EH (cell line): Measurements from ENCODE around the gene UBE2D2.
A peak's percentile ranks its signal among the peaks of the same experiment; 100 is the strongest.
"Not testable (repeated sequence)": the region's sequence is repeated elsewhere in the genome, so short reads cannot be mapped to it uniquely, and the experiment has no call there.

Experiments used
- DNase-seq: peaks from one replicate; pipeline ENCODE4 v3.0.0-alpha.2; 2015; ENCODE audit warnings: low read depth

UBE2D2 gene

GRCh38 chr5:139560752-139561654, at the start of gene UBE2D2:
UBE2D2 (plus strand) TSS chr5:139561339; CDS start chr5:139561792, 453 bp downstream.
- peak; percentile 96 for DNase-seq

DNA sequence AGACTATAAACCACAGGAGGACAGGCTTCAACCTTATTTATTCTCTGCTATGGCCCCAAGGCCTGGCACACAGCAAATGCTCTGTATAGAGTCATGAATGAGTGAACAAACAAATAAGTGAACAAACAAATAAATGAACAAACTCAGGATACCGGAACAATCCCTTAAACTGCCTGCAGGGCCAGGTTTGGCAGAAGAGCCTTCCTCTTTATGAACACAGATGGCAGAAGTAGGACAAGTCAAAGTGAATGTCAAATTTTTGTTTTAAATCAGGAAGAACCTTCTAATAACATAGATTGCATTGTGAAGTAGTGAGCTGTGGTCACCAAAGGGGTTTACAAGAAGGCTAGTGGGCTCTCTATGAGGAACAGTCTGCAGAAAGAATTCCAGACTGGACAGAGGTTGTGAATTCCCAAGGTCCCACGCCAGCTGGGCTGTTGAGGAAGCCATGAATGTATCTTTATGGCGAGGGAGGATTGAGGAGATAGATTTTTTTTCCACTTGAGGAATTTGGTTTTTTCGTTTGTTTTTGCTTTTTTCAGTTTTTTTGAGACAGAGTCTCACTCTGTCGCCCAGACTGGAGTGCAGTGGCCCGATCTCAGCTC, 48.3 kb upstream of the UBE2D2 start:
- DNase-seq, result no peak

GRCh38 chr5:139513434-139513833, 47.7 kb upstream of the UBE2D2 start:
- peak; percentile 85 for DNase-seq

DNA sequence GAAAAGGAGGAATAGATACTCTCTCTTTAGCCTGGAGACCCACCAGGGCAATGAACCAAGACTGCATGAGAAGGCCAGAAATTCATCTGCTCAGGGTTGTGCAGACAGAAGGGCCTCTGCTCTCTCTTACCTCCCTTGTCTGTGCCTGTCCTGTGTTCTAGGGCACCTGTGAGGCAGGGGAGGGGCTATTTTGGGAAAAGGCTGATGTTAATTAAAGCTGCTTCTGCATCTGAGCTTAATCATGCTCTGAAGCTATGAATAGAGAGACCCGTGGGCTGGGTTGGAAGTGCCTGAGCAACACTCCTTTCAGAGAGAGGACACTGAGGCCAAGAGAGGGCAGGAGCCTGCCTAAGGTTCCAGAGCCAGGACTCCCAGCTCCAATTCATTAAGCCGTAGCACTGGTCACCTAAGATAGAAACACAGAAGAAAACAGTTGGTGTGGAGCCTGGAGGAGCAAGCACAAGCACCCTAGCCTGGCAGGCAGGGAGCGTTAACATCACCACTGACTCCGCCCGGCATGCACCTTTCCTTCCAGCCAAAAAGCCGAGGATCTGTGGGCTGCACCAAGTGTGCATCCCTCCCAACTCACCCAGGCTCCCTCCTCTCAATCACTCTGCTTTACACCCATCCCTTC, 47.2 kb upstream of the UBE2D2 start:
- DNase-seq, result no peak

GRCh38 chr5:139514486-139514856, 46.7 kb upstream of the UBE2D2 start:
- DNase-seq, result no peak

DNA sequence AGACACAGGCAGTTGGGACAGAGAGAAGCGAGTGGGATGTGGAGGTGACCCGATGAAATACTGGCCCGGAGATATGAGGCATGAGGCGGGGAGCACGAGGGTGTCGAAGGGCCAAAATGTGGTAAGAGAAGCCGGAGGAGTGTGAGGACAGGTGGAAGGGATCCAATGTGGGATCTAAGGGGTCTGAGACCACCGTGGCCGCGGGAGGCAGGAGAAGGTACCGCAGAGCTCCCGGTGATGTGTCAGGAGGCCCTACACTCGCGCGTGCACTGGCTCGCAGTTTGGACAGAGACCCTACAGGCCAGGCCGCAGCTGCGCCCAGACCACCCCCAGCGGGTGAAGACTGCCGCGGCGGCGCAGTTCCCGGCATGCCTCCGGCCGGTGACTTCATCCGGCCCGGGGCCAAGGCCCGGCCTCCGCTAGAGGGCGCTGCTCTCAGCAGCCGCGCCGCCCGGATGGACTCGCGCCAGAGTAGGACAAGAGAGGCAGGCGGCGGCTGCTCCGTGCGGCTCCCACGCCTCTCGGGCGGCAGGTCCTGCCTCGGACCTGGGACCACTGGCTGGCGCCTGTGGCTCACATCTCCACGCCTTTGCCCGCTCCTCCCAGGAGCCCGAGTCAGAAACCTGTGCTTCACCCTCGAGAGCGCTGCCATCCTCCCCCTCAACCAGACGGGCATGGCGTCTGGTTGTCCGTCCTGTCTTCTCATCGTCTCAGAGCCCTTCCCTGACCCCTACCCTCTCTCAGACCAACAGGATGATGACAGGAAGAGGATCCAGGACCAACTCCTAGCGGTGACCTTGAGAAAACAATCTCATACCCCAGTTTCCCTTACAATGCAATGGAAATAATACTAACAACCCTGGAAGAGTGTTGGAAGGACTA, 43.2 kb upstream of the UBE2D2 start:
- DNase-seq, result peak; percentile 84

DNA sequence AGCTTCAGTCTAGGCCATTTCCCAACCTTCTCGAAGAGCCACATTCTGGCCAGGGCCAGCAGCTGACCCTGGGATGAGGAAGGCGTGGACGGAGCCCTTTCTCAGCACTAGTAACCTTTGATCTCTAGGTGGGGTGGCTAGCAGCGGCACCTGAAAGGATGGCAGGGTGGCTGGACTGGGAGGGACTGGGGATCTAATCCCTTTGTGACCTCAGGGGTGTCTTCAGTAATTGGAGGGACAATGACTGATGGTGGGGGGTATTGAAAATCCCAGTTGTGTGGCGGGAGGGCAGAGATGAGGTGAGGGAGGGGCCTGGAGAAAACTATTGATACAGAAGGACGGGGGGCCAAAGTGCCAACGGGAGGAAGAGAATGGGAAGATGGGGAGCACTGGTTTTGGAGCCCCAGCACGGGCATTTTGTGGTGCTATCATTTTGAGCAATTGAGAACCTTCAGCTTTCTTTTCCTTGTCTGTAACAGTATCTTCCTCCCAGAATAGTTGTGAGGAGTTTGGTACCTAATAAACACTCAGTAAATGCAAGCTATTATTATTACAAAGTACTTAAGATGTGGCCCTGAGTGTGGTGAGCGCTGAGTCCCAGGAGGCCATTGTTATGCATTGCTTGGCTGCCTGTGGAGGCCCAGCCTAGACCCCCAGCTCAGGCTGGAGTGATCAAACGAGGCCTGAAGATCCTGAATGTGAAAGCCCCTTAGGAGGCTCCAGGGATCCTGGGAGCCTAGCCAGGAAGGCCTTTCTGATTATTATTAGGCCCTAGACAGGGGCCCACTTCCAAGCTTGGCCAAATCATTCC, 37.3 kb upstream of the UBE2D2 start:
- no peak for DNase-seq

GRCh38 chr5:139524446-139524845, 36.7 kb upstream of the UBE2D2 start:
- no peak for DNase-seq

DNA sequence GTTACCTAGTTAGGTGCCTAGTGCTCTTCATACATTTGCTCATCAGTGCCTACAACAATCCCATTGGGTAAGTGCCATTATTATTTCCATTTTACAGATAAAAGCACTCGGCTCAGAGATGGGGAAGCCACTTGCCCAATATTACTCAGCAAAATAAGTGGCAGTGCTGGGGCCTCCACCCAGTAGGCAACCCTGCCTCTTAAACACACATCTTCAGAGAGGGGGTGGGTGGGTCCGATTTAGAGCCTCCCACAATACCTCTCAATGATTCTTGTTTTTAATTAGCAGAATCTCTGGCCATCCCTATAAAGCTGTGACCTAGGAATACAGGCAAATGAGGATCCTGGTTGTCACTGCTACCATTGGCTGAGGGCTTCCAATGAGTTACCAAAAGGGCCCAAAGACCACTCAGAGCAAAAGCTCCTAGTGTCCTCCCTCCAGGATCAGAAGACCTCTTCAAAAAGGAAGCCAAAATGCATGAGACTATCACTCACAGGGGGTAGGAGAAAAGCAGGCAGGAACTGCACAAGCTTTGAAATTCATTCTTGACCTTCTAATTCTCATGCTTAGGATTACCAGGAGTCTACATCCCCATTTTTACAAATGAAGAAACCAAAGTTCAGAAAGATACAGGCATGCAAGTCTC, 36.1 kb upstream of the UBE2D2 start:
- no peak for DNase-seq

DNA sequence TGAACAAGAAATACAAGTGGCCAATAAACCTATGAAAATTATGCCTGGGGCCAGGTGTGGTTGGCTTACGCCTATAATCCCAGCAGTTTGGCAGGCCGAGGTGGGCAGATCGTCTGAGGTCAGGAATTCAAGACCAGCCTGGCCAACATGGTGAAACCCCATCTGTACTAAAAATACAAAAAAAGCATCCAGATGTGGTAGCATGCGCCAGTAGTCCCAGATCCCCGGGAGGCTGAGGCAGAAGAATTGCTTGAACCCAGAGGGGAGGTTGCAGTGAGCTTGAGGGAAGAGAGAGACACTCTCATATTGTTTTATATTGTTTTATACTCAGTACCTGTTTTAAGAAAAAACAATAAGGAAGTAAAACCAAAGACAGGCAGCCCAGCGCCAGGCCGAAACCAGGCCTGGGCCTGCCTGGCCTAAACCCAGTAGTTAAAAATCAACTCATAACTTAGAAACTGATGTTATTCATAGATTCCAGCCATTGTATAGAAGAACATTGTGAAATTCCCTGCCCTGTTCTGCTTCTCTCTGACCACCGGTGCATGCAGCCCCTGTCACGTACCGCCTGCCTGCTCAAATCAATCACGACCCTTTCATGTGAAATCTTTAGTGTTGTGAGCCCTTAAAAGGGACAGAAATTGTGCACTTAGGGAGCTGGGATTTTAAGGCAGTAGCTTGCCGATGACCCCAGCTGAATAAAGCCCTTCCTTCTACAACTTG, 35.4 kb upstream of the UBE2D2 start:
- DNase-seq, result not testable (repeated sequence)

DNA sequence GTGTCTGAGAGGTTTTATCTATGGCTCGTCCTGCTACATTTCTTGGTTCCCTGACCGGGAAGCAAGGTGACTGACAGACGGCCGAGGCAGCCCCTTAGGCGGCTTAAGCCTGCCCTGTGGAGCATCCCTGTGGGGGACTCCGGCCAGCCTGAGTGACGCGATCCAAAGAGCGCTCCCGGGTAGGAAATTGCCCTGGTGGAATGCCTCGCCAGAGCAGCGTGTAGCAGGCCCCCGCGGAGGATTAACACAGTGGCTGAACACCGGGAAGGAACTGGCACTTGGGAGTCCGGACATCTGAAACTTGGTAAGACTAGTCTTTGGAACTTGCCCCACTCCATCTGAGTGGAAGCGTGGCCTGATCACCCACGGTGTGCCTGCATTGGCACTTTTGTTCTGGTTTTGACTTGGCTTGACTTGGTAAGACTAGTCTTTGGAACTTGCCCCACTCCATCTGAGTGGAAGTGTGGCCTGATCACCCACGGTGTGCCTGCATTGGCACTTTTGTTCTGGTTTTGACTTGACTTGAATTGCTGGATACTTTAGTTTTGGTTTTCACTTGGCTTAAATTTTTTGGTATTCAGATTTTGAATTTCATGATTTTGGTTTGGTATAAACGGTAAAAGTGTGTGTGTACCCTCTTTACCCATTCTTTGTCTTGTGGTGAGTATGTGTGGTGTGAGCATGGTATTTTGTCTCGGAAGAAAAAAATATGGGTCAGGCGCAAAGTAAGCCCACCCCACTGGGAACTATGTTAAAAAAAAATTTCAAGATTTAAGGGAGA, 34.6 kb upstream of the UBE2D2 start:
- DNase-seq, result not testable (repeated sequence)

- DNase-seq, result not testable (repeated sequence)
These were observed 34.1 kb upstream of the UBE2D2 start for GRCh38 chr5:139527090-139527470.

DNA sequence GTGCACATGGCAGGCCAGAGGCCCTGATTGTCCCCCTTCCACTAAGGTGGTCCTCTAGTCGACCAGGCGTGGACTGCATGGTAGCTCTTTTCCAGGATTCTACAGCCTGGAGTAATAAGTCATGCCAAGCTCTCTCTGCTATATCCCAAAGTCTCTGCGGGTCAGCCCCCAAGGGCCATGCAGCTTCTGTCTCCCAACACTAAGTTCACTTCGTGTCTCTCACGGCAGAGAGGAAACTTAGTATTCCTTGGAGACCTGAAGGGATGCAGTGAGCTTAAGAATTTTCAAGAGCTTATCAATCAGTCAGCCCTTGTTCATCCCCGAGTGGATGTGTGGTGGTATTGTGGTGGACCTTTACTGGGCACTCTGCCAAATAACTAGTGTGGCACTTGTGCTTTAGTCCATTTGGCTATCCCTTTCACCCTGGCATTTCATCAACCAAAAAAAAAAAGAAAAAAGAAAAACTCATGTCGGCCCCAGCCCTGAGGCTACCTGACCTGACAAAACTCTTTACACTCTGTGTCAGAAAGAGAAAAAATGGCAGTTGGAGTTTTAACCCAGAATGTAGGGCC, 33.2 kb upstream of the UBE2D2 start:
- not testable (repeated sequence) for DNase-seq

GRCh38 chr5:139528695-139529094, 32.4 kb upstream of the UBE2D2 start:
- DNase-seq, result not testable (repeated sequence)

DNA sequence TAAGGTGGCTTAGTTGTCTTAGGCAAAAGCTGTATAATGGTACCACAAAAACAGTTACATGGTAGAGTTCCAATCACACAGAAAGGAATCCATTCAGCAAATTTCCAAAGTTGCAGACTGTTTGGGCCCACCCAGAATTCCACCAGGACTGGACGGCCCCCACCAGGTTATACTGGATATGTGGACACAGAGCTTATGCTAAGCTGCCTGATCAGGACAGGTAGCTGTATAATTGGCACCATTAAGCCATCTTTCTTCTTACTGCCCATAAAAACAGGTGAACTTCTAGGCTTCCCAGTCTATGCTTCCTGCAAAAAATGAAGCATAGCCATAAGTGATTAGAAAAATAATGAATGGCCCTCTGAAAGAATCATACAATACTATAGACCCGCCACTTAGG, 31.1 kb upstream of the UBE2D2 start:
- DNase-seq, result not testable (repeated sequence)

DNA sequence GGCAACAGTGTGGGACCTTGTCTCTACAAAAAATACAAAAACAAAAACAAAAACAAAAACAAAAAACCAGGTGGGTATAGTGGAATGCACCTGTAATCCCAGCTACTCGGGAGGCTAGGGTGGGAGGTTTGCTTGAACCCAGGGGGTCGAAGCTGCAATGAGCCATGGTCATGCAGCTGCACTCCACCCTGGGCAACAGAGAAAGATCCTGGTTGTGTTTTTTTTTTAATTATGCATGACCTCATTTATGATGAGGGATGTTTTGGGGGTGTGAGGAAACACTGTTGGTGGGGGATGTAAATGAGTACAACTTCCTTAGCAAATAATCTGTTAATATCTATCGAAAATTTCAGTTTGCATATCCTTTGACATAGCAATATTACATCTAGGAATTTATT, 29.4 kb upstream of the UBE2D2 start:
- no peak for DNase-seq

- DNase-seq, result peak; percentile 53
These were observed 17.6 kb upstream of the UBE2D2 start for GRCh38 chr5:139543423-139543991.

GRCh38 chr5:139546593-139546992, 14.5 kb upstream of the UBE2D2 start:
- not testable (repeated sequence) for DNase-seq
